ENCODE data around the gene LGALS3BP. TPM values are rescaled to one million over a fixed set of nuclear protein-coding genes. Genes with fewer than 3 reads are reported as not detected.

The LGALS3BP gene
- total RNA-seq, 1 experiment from 2014 or later: 507 TPM

GRCh38 chr17:78935419-78936323 lies 44.1 kb downstream of the LGALS3BP start:
- DNase-seq: no peak
- Histone ChIP-seq H3K9me3 (ENCODE audit: insufficient read depth, low read depth) (no peaks in the 10 kb centered on the region), H3K9me2 (ENCODE audit: insufficient read depth) (no peaks in the 10 kb centered on the region), H2AFZ (no peak overlapping the region), H3K27me3 (ENCODE audit: insufficient read depth, low read depth) (no peaks in the 10 kb centered on the region), H3F3A (ENCODE audit: insufficient read depth, low read depth) (peaks cover 26% of the 10 kb centered on the region), H3K27ac (no peak overlapping the region), H3K4me1 (replicated peaks; ENCODE audit: insufficient read depth) (peaks cover 27% of the 10 kb centered on the region), H3K36me3 (ENCODE audit: low read depth) (no peaks in the 10 kb centered on the region), H4K20me1 (ENCODE audit: insufficient read depth) (no peaks in the 10 kb centered on the region), H3K4me2 (no peak overlapping the region), H3K4me3 (no peak overlapping the region), H3K79me2 (ENCODE audit: low read depth) (no peaks in the 10 kb centered on the region)
- TF ChIP-seq CTCF (conservative IDR thresholded peaks at IDR 0.05) (no peak), EZH2 (IDR thresholded peaks at IDR 0.05; ENCODE audit: low read depth) (no peak)
- ChIA-PET POLR2A (ENCODE audit: unreplicated experiment) (no interaction called here), CTCF (interaction anchor here (0.7 kb wide), 1 partner anchor 72 kb away, joined by 7 read pairs; no protein-coding TSS in a partner anchor)
- BruUV-seq (replicated peaks): no TSS peak
- intact Hi-C loops (cut with micrococcal nuclease; ENCODE audit: unreplicated experiment): loop anchor here (2.0 kb wide), 1 partner anchor 73 kb away; no protein-coding TSS in a partner anchor

- TF ChIP-seq CTCF (conservative IDR thresholded peaks at IDR 0.05) (no peak), EZH2 (IDR thresholded peaks at IDR 0.05; ENCODE audit: low read depth) (no peak)
- BruUV-seq (replicated peaks): TSS peak; percentile 42
Measured at GRCh38 chr17:78934681-78935418, 44.9 kb downstream of the LGALS3BP start.

DNA sequence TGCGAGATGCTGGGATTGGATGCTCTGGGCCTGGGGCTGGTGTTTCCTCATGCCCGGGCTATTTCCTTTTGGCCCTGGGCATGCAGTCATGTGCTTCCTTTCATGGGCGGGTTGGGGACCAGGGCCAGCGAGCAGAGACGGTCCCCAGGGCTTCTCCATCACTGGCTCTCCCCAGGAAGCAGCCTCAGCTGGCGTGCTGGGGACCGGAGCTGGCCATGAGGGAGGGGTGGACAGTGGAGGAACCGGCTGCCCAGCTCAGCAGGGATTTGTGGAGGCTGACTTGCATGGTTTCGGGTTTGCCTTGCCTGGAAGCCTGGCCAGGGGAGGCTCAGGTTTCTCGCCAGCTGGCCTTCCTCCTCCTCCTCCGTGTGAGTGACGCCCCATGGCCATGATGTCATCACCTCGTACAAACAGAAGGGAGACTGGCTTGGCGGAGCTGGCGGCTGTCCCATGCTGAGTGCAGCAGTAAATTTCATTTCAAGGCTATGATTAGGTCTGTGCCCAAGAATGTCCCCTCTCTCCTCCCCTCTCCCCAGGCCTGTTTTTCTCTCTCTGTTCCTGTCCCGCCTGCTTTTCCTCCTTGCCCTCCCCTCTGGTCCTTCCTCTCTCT lies 45.7 kb downstream of the LGALS3BP start:
- ChIA-PET POLR2A (ENCODE audit: unreplicated experiment) (interaction anchor here (0.6 to 0.7 kb wide), 2 partner anchors 9 to 29 kb away, joined by 4 to 14 read pairs; no protein-coding TSS in a partner anchor), CTCF (interaction anchor here (0.5 kb wide), 1 partner anchor 27 kb away, joined by 3 read pairs; no protein-coding TSS in a partner anchor)
- Histone ChIP-seq H3F3A (ENCODE audit: insufficient read depth, low read depth) (peaks cover 26% of the 10 kb centered on the region), H3K9me2 (ENCODE audit: insufficient read depth) (no peaks in the 10 kb centered on the region), H3K27me3 (ENCODE audit: insufficient read depth, low read depth) (no peaks in the 10 kb centered on the region), H2AFZ (peak overlapping the region; percentile 48), H3K4me3 (peak overlapping the region; percentile 21; the same call in 1 of the 2 replicates), H3K4me2 (peak overlapping the region; percentile 75), H4K20me1 (ENCODE audit: insufficient read depth) (no peaks in the 10 kb centered on the region), H3K36me3 (ENCODE audit: low read depth) (no peaks in the 10 kb centered on the region), H3K4me1 (replicated peaks; ENCODE audit: insufficient read depth) (peaks cover 27% of the 10 kb centered on the region), H3K79me2 (ENCODE audit: low read depth) (no peaks in the 10 kb centered on the region), H3K27ac (peak overlapping the region; percentile 87), H3K9me3 (ENCODE audit: insufficient read depth, low read depth) (no peaks in the 10 kb centered on the region)
- BruUV-seq (replicated peaks): no TSS peak
- peak; percentile 82 to 92 for DNase-seq
- TF ChIP-seq CTCF (conservative IDR thresholded peaks at IDR 0.05) (no peak), EZH2 (IDR thresholded peaks at IDR 0.05; ENCODE audit: low read depth) (no peak)
- intact Hi-C loops (cut with micrococcal nuclease; ENCODE audit: unreplicated experiment): loop anchor here (1.0 to 5.0 kb wide), 5 partner anchors 22 to 94 kb away; partner anchors contain the start of gene USP36

More at GRCh38 chr17:78934681-78935418, 44.9 kb downstream of the LGALS3BP start:
- ChIA-PET CTCF (no interaction called here), POLR2A (ENCODE audit: unreplicated experiment) (no interaction called here)
- Histone ChIP-seq H3K27ac (peak overlapping the region; percentile 87), H3K9me3 (ENCODE audit: insufficient read depth, low read depth) (no peaks in the 10 kb centered on the region), H3K4me3 (peak overlapping the region; percentile 21; the same call in 1 of the 2 replicates), H4K20me1 (ENCODE audit: insufficient read depth) (no peaks in the 10 kb centered on the region), H3K36me3 (ENCODE audit: low read depth) (no peaks in the 10 kb centered on the region), H3K4me1 (replicated peaks; ENCODE audit: insufficient read depth) (peaks cover 27% of the 10 kb centered on the region), H3K9me2 (ENCODE audit: insufficient read depth) (no peaks in the 10 kb centered on the region), H3K4me2 (peak overlapping the region; percentile 75), H3K79me2 (ENCODE audit: low read depth) (no peaks in the 10 kb centered on the region), H3F3A (ENCODE audit: insufficient read depth, low read depth) (peaks cover 26% of the 10 kb centered on the region), H3K27me3 (ENCODE audit: insufficient read depth, low read depth) (no peaks in the 10 kb centered on the region), H2AFZ (peak overlapping the region; percentile 48)
- no peak for DNase-seq
- intact Hi-C loops (cut with micrococcal nuclease; ENCODE audit: unreplicated experiment): loop anchor here (1.0 to 5.0 kb wide), 5 partner anchors 21 to 95 kb away; partner anchors contain the start of gene USP36

Measured in PC-9 (cell line).